K562 (cell line): Measurements from ENCODE around the gene CREBL2. TPM values are rescaled to one million over a fixed set of nuclear protein-coding genes. Genes with fewer than 3 reads are reported as not detected.

Source experiments
- AFF1 ChIP-seq, 2 experiments: fragments of 450-650 bp; IDR thresholded peaks; 2 replicates each; pipeline ENCODE4 v1.6.1; 2018; ENCODE audit warnings: mild to moderate bottlenecking in 2 of 2, low read depth in 1 of 2; ENCODE audit not compliant: partially characterized antibody in 2 of 2
- CHD1 ChIP-seq: fragments of 200-600 bp; sonication (generic); IDR thresholded peaks from one replicate; pipeline ENCODE4 v1.6.1; 2012; ENCODE audit warnings: mild to moderate bottlenecking, moderate library complexity, low read length, inconsistent platforms
- HMGN3 ChIP-seq: IDR thresholded peaks from 2 replicates; pipeline ENCODE4 v1.6.1; 2011; ENCODE audit warnings: borderline replicate concordance, low read depth, mild to moderate bottlenecking, mixed read lengths, low read length; ENCODE audit not compliant: insufficient read length; ENCODE audit errors: extremely low read depth
- KDM2B ChIP-seq: fragments of 250-450 bp; sonication (Bioruptor Pico); IDR thresholded peaks from 2 replicates; pipeline ENCODE4 v1.8.0; 2021; ENCODE audit warnings: mild to moderate bottlenecking, moderate library complexity
- KLF13 ChIP-seq: fragments of 450-650 bp; IDR thresholded peaks from 2 replicates; pipeline ENCODE4 v1.6.1; 2016; ENCODE audit warnings: missing genetic modification characterization, low read depth, mild to moderate bottlenecking, missing compliant biosample characterization, moderate library complexity, borderline replicate concordance
- NCOA1 ChIP-seq: fragments of 450-650 bp; IDR thresholded peaks from 2 replicates; pipeline ENCODE4 v1.6.1; 2016; ENCODE audit warnings: low read depth
- NR2F6 ChIP-seq: fragments of 450-650 bp; formaldehyde crosslinking; IDR thresholded peaks from 2 replicates; pipeline ENCODE4 v1.4.0; 2020; ENCODE audit warnings: mild to moderate bottlenecking
- POLR2G ChIP-seq: fragments of 200-400 bp; formaldehyde crosslinking; IDR thresholded peaks from 2 replicates; pipeline ENCODE4 v1.6.1; 2017; ENCODE audit warnings: low read depth, mild to moderate bottlenecking, antibody characterized with exemption, low read length, moderate library complexity
- SREBF1 ChIP-seq: fragments of 150-350 bp; IDR thresholded peaks from 2 replicates; pipeline ENCODE4 v1.6.1; 2014; ENCODE audit warnings: antibody characterized with exemption, low read depth, low read length, borderline replicate concordance
- TEAD1 ChIP-seq, 2 experiments: fragments of 450-650 bp in 1 of 2; sonication (generic) in 1 of 2; formaldehyde crosslinking; IDR thresholded peaks; 2 replicates each; pipeline versions ENCODE4 v1.4.0 to v1.8.0; 2020 to 2022; ENCODE audit warnings: mild to moderate bottlenecking in 2 of 2, missing genetic modification reagents in 1 of 2
- ZBED1 ChIP-seq: IDR thresholded peaks from 2 replicates; pipeline ENCODE4 v1.6.1; 2014
- ZNF232 ChIP-seq: sonication (generic); formaldehyde crosslinking; IDR thresholded peaks from 2 replicates; pipeline ENCODE4 v1.8.0; 2022; ENCODE audit warnings: mild to moderate bottlenecking, missing genetic modification reagents
- ZNF609 ChIP-seq: sonication (generic); formaldehyde crosslinking; IDR thresholded peaks from 2 replicates; pipeline ENCODE4 v1.8.1; 2023; ENCODE audit warnings: missing genetic modification reagents, mild to moderate bottlenecking, borderline replicate concordance
- polyA plus RNA-seq, 8 experiments: library from polyadenylated mRNA; depleted of rRNA in 4 of 8; stranded (reverse) in 5 of 8; unstranded in 3 of 8; fragments of >200 nt; fragmentation: Nextera tagmentation in 2 of 8; fragmentation: Illumina TruSeq in 1 of 8; extraction: Ambion mirVana in 2 of 8; extraction: Trizol in 1 of 8; gene quantifications; 2 replicates each; pipeline versions ENCODE4 v1.2.1 to v1.2.3, GENCODE V29; 2011 to 2014; ENCODE audit warnings: inconsistent platforms in 1 of 8, missing spikeins in 1 of 8
- total RNA-seq, 7 experiments: library from RNA; depleted of rRNA in 6 of 7; stranded (reverse); fragments of >200 nt in 6 of 7; fragmentation: Illumina TruSeq in 2 of 7; extraction: Trizol in 2 of 7; gene quantifications; 2 replicates each; pipeline versions ENCODE4 v1.2.1 to v1.2.3, GENCODE V29; 2011 to 2021; ENCODE audit warnings: low replicate concordance in 1 of 7
- TF ChIP-seq, protein P1 (sequence below): sonication (generic); formaldehyde crosslinking; IDR thresholded peaks from 2 replicates; pipeline ENCODE4 v1.8.1; 2022; ENCODE audit warnings: missing genetic modification reagents

CREBL2 gene
- total and polyA plus RNA-seq, 9 of the 15 experiments (the other 6 are each of a cell fraction or from before 2014, with no cell fraction given) = 1.7 to 7.3 (median 5.2) TPM

DNA sequence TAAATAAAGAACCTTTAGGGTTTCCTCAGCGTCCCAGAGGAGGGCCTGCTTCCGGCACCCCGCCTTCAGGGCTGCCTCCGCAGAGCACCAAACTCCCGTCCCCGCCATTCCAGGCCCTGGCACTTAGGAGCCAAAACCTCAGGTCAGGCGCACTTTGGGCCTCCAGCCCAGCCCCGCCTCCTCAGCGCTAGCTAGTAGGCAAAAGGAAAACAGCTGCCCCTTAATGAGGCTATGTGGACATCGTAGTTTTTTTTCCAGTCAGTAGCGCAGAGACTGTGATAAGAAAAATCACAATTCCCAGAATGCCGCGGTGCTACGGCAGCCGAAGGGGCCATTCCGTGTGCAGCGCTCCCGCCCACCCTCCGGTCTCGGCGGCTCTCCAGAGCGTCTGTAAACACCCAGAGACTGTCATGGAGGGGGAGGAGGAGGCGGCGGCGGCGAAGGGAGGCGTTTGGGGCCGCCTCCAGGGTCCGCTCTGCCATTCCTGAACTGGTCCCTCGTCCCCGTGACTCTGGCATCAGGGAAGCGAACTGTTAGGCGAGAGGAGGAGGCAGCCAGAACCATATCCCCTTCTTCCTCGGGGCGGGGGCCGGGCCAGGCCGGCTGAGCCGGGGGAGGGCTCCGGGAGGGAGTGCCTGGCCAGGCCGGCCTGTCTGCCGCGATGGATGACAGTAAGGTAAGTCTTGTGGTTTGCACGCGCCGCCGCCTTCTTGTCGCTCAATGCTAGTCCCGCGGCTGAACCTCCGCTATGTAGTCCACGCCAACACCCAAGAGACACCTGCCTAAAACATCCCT is at the start of gene CREBL2 (continued):
- TF ChIP-seq ZNF232 (CRISPR knock-in tag) (no peak), TEAD1 (CRISPR knock-in tag; IDR thresholded peaks at IDR 0.05) (peak in 1 of 2 experiments; percentile 74; a peak in 1 of 4 replicates), KLF13 (tag) (peak; percentile 75; the same call in 1 of the 2 replicates), NCOA1 (no peak), SREBF1 (0 out of 2 replicates have a peak, but pooled peaks have one; percentile 7), POLR2G (peak; percentile 91), ZNF609 (CRISPR knock-in tag) (no peak), HMGN3 (peak; percentile 72), CHD1 (no peak), AFF1 (IDR thresholded peaks at IDR 0.05; ENCODE audit: low read depth in 1 of 2, partially characterized antibody in 2 of 2) (peak; percentile 15 to 96), KDM2B (CRISPR knock-in tag) (no peak), NR2F6 (CRISPR knock-in tag) (no peak), ZBED1 (no peak)
- TF ChIP-seq, protein P1, sequence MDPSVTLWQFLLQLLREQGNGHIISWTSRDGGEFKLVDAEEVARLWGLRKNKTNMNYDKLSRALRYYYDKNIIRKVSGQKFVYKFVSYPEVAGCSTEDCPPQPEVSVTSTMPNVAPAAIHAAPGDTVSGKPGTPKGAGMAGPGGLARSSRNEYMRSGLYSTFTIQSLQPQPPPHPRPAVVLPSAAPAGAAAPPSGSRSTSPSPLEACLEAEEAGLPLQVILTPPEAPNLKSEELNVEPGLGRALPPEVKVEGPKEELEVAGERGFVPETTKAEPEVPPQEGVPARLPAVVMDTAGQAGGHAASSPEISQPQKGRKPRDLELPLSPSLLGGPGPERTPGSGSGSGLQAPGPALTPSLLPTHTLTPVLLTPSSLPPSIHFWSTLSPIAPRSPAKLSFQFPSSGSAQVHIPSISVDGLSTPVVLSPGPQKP (CRISPR knock-in tag) = no peak
